Gastrocnemius medialis (tissue), 4 donors: ENCODE data around the gene SAMD4B. TPM values are rescaled to one million over a fixed set of nuclear protein-coding genes. Genes with fewer than 3 reads are reported as not detected.
A peak's percentile ranks its signal among the peaks of the same experiment; 100 is the strongest.

Experiments used
- ATAC-seq, 2 donors: fragments of 150-250 bp; one replicate each; pipeline ENCODE4 v1.9.1; 2016
- DNase-seq, 2 donors: peaks; one replicate each; pipeline ENCODE4 v3.0.0-alpha.2; 2019
- H3K27ac ChIP-seq, 4 donors: fragments of 200-600 bp; sonication (generic); 1 replicate in 1 of 4; 2 replicates in 3 of 4; pipeline ENCODE4 v1.5.1; 2016 to 2018; ENCODE audit warnings: mild to moderate bottlenecking in 2 of 4, moderate library complexity in 1 of 4
- H3K27me3 ChIP-seq, 3 donors: fragments of 200-600 bp; sonication (generic) in 2 of 3; 1 replicate in 1 of 3; 2 replicates in 2 of 3; pipeline versions ENCODE4 v1.5.1 to v1.6.0; 2016 to 2019; ENCODE audit warnings: mild to moderate bottlenecking in 1 of 3, moderate library complexity in 1 of 3
- H3K36me3 ChIP-seq, 2 donors: fragments of 200-600 bp; sonication (generic) in 1 of 2; one replicate each; pipeline ENCODE4 v1.5.1; 2017 to 2018
- H3K4me1 ChIP-seq, 2 donors: fragments of 200-600 bp; sonication (generic) in 1 of 2; one replicate each; pipeline ENCODE4 v1.5.1; 2016 to 2017; ENCODE audit warnings: mild to moderate bottlenecking in 2 of 2
- H3K4me3 ChIP-seq, 4 donors: fragments of 200-600 bp; sonication (generic) in 3 of 4; 1 replicate in 1 of 4; 2 replicates in 3 of 4; pipeline ENCODE4 v1.5.1; 2016 to 2019; ENCODE audit warnings: mild to moderate bottlenecking in 2 of 4
- H3K9me3 ChIP-seq, 3 donors: fragments of 200-600 bp; sonication (generic) in 2 of 3; 1 replicate in 1 of 3; 2 replicates in 2 of 3; pipeline ENCODE4 v1.5.1; 2016 to 2019
- CTCF ChIP-seq, 5 experiments: fragments of 450-650 bp in 3 of 5; fragments of 200-600 bp in 2 of 5; sonication (generic) in 2 of 5; IDR thresholded peaks in 4 of 5; conservative IDR thresholded peaks in 1 of 5; 1 replicate in 4 of 5; 2 replicates in 1 of 5; pipeline ENCODE4 v1.5.1; 2016 to 2019; ENCODE audit warnings: antibody characterized with exemption in 5 of 5, mild to moderate bottlenecking in 3 of 5, moderate library complexity in 3 of 5
- POLR2A ChIP-seq, 2 donors: fragments of 450-650 bp; IDR thresholded peaks; one replicate each; pipeline ENCODE4 v1.6.1; 2017; ENCODE audit warnings: antibody characterized with exemption in 2 of 2, mild to moderate bottlenecking in 2 of 2, moderate library complexity in 2 of 2
- in situ Hi-C, 4 donors: fragments of 200-750 bp; cut with MboI; loops; one replicate each; pipeline versions ENCODE4 v1.15.0 to v1.8.0; 2017; ENCODE audit warnings: low sequenced_read_pairs in 4 of 4
- intact Hi-C: fragments of 100-400 bp; cut with DNase I; formaldehyde crosslinking; loops from one replicate; pipeline ENCODE4 v1.15.1; 2023; ENCODE audit warnings: low total_unique reads
- total RNA-seq, 4 donors: library from RNA; depleted of rRNA; stranded (reverse); fragments of >200 nt; gene quantifications; one replicate each; pipeline versions ENCODE4 v1.1.0 to v1.2.3, GENCODE V29; 2016

Gene SAMD4B
- total RNA-seq, 4 donors from 2014 or later = 30.9 to 63.7 (median 59.2) TPM

- H3K36me3 ChIP-seq = peaks cover 6 to 23% of the 10 kb centered on the region in 2 donors
- in situ Hi-C loops = no loop called here
- ATAC-seq = peak in 1 of 2 donors; percentile 1
- peak overlapping the region; percentile 98 to 100 (median 100) for H3K27ac ChIP-seq
- H3K27me3 ChIP-seq = no peaks in the 10 kb centered on the region
- peak overlapping the region; percentile 63 to 99 (median 94) for H3K4me3 ChIP-seq
- peak; percentile 37 to 74 for DNase-seq
- H3K4me1 ChIP-seq = peaks cover 15 to 19% of the 10 kb centered on the region in 2 donors
- intact Hi-C loops = loop anchor here (1.0 to 10.0 kb wide), 3 partner anchors 9 to 559 kb away; partner anchors contain the start of gene DYRK1B
- TF ChIP-seq CTCF (IDR thresholded peaks at IDR 0.05 in 4 of 5, conservative IDR thresholded peaks at IDR 0.05 in 1 of 5) = no peak
- peak in 1 of 2 donors; percentile 12 for TF ChIP-seq POLR2A (IDR thresholded peaks at IDR 0.05)
- H3K9me3 ChIP-seq = no peaks in the 10 kb centered on the region
Measured at GRCh38 chr19:39411081-39411831, 69.0 kb downstream of the SAMD4B start.

GRCh38 chr19:39411832-39412099 is 69.5 kb downstream of the SAMD4B start:
- ATAC-seq (peak; percentile 55 to 56), DNase-seq (peak; percentile 79 to 95)
- no peaks in the 10 kb centered on the region for H3K27me3 ChIP-seq
- H3K4me3 ChIP-seq = peak overlapping the region; percentile 63 to 99 (median 94)
- peaks cover 15 to 19% of the 10 kb centered on the region in 2 donors for H3K4me1 ChIP-seq
- TF ChIP-seq POLR2A (IDR thresholded peaks at IDR 0.05) (no peak), CTCF (IDR thresholded peaks at IDR 0.05 in 4 of 5, conservative IDR thresholded peaks at IDR 0.05 in 1 of 5) (peak; percentile 93 to 99 (median 98))
- no peaks in the 10 kb centered on the region for H3K9me3 ChIP-seq
- H3K36me3 ChIP-seq = peaks cover 6 to 23% of the 10 kb centered on the region in 2 donors
- peak overlapping the region; percentile 98 to 100 (median 100) for H3K27ac ChIP-seq
- intact Hi-C loops (loop anchor here (1.0 to 10.0 kb wide), 7 partner anchors 9 to 559 kb away; partner anchors contain the start of genes DYRK1B, RPS16, SAMD4B and SUPT5H), in situ Hi-C loops (no loop called here)

GRCh38 chr19:39412100-39412866 is 70.1 kb downstream of the SAMD4B start, which contains the start of gene PLEKHG2:
Gene PLEKHG2 (plus strand): TSS chr19:39412669. CDS start chr19:39414087, 1,418 bp downstream.
- H3K4me1 ChIP-seq = peaks cover 15 to 19% of the 10 kb centered on the region in 2 donors
- in situ Hi-C loops (no loop called here), intact Hi-C loops (loop anchor here (1.0 to 10.0 kb wide), 6 partner anchors 15 to 560 kb away; partner anchors contain the start of genes DYRK1B, RPS16, SAMD4B and SUPT5H)
- H3K4me3 ChIP-seq = peak within 1 kb of the TSS; percentile 81 to 99 (median 94)
- no peaks in the 10 kb centered on the region for H3K9me3 ChIP-seq
- ATAC-seq (peak; percentile 63 to 73), DNase-seq (peak; percentile 97 to 98)
- TF ChIP-seq CTCF (IDR thresholded peaks at IDR 0.05 in 4 of 5, conservative IDR thresholded peaks at IDR 0.05 in 1 of 5) = peak; percentile 90 to 98 (median 97)
- peak; percentile 70 to 87 for TF ChIP-seq POLR2A (IDR thresholded peaks at IDR 0.05)
- H3K27ac ChIP-seq = peak within 1 kb of the TSS; percentile 98 to 100 (median 100)
- H3K36me3 ChIP-seq = peaks cover 6 to 17% of the 10 kb centered on the region in 2 donors
- H3K27me3 ChIP-seq = no peaks in the 10 kb centered on the region

GRCh38 chr19:39412867-39413271 is 70.6 kb downstream of the SAMD4B start:
- intact Hi-C loops = loop anchor here (1.0 to 10.0 kb wide), 6 partner anchors 16 to 561 kb away; partner anchors contain the start of genes DYRK1B, RPS16, SAMD4B and SUPT5H
- Histone ChIP-seq H3K4me3 (peak overlapping the region; percentile 81 to 99 (median 94)), H3K4me1 (peaks cover 15 to 19% of the 10 kb centered on the region in 2 donors)

More at GRCh38 chr19:39412867-39413271, 70.6 kb downstream of the SAMD4B start:
- Histone ChIP-seq H3K36me3 (peaks cover 6 to 12% of the 10 kb centered on the region in 2 donors), H3K27ac (peak overlapping the region; percentile 79 to 100 (median 99)), H3K9me3 (no peaks in the 10 kb centered on the region), H3K27me3 (no peaks in the 10 kb centered on the region)
- TF ChIP-seq POLR2A (IDR thresholded peaks at IDR 0.05) = no peak
- peak in 4 of 5 experiments; percentile 4 to 33 (median 14) for TF ChIP-seq CTCF (IDR thresholded peaks at IDR 0.05 in 4 of 5, conservative IDR thresholded peaks at IDR 0.05 in 1 of 5)
- in situ Hi-C loops = no loop called here
- ATAC-seq = no peak
- DNase-seq = no peak
